WTC11 (cell line): Measurements from ENCODE around the gene FAM9A. TPM values are rescaled to one million over a fixed set of nuclear protein-coding genes. Genes with fewer than 3 reads are reported as not detected.

Experiments used
- ATAC-seq: fragments of 200-7000 bp; cut with Tn5 transposase; 2 replicates; pipeline ENCODE4 v1.10.0; 2021; ENCODE audit warnings: mild to moderate bottlenecking, moderate library complexity
- CTCF ChIA-PET: fragments of 300-600 bp; sonication (Branson Sonifier 250); formaldehyde crosslinking; loops from one replicate; lab custom pipeline; 2021; ENCODE audit warnings: antibody characterized with exemption; lab: Charles Lee
- POLR2A ChIA-PET: fragments of 350-600 bp; sonication (Branson Sonifier 250); formaldehyde crosslinking; loops from one replicate; lab custom pipeline; 2021; ENCODE audit warnings: antibody characterized with exemption; lab: Charles Lee
- DNase-seq: peaks from one replicate; pipeline ENCODE4 v3.0.0; 2021; ENCODE audit warnings: low spot score
- H3K27ac Mint-ChIP-seq: 2 replicates; pipeline ENCODE4 v1.8.0; 2021; ENCODE audit warnings: mixed read lengths
- H3K27me3 Mint-ChIP-seq: 2 replicates; pipeline ENCODE4 v1.8.0; 2021; ENCODE audit warnings: low read depth, mild to moderate bottlenecking, moderate library complexity, mixed read lengths
- H3K36me3 Mint-ChIP-seq: 2 replicates; pipeline ENCODE4 v1.8.0; 2021; ENCODE audit warnings: mixed read lengths
- H3K4me1 Mint-ChIP-seq: 2 replicates; pipeline ENCODE4 v1.8.0; 2022; ENCODE audit warnings: mixed read lengths
- H3K4me3 Mint-ChIP-seq: 2 replicates; pipeline ENCODE4 v1.8.0; 2021; ENCODE audit warnings: mild to moderate bottlenecking, moderate library complexity, mixed read lengths
- H3K9me3 Mint-ChIP-seq: 2 replicates; pipeline ENCODE4 v1.8.0; 2021; ENCODE audit warnings: mixed read lengths
- CBFB ChIP-seq: sonication (generic); formaldehyde crosslinking; IDR thresholded peaks from 2 replicates; pipeline ENCODE4 v1.8.1; 2022; ENCODE audit warnings: mild to moderate bottlenecking, low read depth, missing genetic modification reagents
- HMGA2 ChIP-seq: fragments of 250-450 bp; sonication (Bioruptor Pico); IDR thresholded peaks from 2 replicates; pipeline ENCODE4 v1.4.0; 2021; ENCODE audit warnings: mild to moderate bottlenecking, moderate library complexity
- JAZF1 ChIP-seq: fragments of 250-450 bp; sonication (Bioruptor Pico); IDR thresholded peaks from 2 replicates; pipeline ENCODE4 v1.9.0; 2021; ENCODE audit warnings: moderate library complexity, mild to moderate bottlenecking, inconsistent platforms
- JUN ChIP-seq: sonication (generic); formaldehyde crosslinking; IDR thresholded peaks from 2 replicates; pipeline ENCODE4 v1.8.0; 2023; ENCODE audit warnings: mild to moderate bottlenecking, missing genetic modification reagents
- TCF7 ChIP-seq: sonication (generic); formaldehyde crosslinking; IDR thresholded peaks from 2 replicates; pipeline ENCODE4 v1.8.0; 2022; ENCODE audit warnings: mild to moderate bottlenecking, low read depth, missing genetic modification reagents, moderate library complexity
- TEAD1 ChIP-seq: sonication (generic); formaldehyde crosslinking; IDR thresholded peaks from 2 replicates; pipeline ENCODE4 v1.8.0; 2022; ENCODE audit warnings: mild to moderate bottlenecking, missing genetic modification reagents
- ZBTB21 ChIP-seq: sonication (generic); formaldehyde crosslinking; IDR thresholded peaks from 2 replicates; pipeline ENCODE4 v1.8.1; 2023; ENCODE audit warnings: mild to moderate bottlenecking, missing genetic modification reagents, borderline replicate concordance
- ZNF263 ChIP-seq: sonication (generic); formaldehyde crosslinking; IDR thresholded peaks from 2 replicates; pipeline ENCODE4 v1.8.1; 2022; ENCODE audit warnings: low read depth, mild to moderate bottlenecking, moderate library complexity, missing genetic modification reagents
- ZNF317 ChIP-seq: sonication (generic); formaldehyde crosslinking; IDR thresholded peaks from 2 replicates; pipeline ENCODE4 v1.8.1; 2023; ENCODE audit warnings: low read depth, mild to moderate bottlenecking, moderate library complexity, missing genetic modification reagents, borderline replicate concordance
- ZNF396 ChIP-seq: fragments of 250-450 bp; sonication (Bioruptor Pico); IDR thresholded peaks from 2 replicates; pipeline ENCODE4 v1.8.0; 2021; ENCODE audit warnings: mild to moderate bottlenecking, moderate library complexity, borderline replicate concordance
- ZNF423 ChIP-seq: fragments of 250-450 bp; sonication (Bioruptor Pico); IDR thresholded peaks from 2 replicates; pipeline ENCODE4 v2.1.2; 2022; ENCODE audit warnings: mild to moderate bottlenecking, moderate library complexity
- total RNA-seq: library from RNA; stranded (reverse); gene quantifications from 3 replicates; pipeline ENCODE4 v1.2.3, GENCODE V29; 2021
- TF ChIP-seq, protein P1 (sequence below): sonication (generic); formaldehyde crosslinking; IDR thresholded peaks from 2 replicates; pipeline ENCODE4 v1.8.0; 2023; ENCODE audit warnings: mild to moderate bottlenecking, missing genetic modification reagents
- TF ChIP-seq, protein P2 (sequence below): sonication (generic); formaldehyde crosslinking; IDR thresholded peaks from 2 replicates; pipeline ENCODE4 v1.8.1; 2023; ENCODE audit warnings: mild to moderate bottlenecking, moderate library complexity, missing genetic modification reagents
- TF ChIP-seq, protein P3 (sequence below): fragments of 250-450 bp; sonication (Bioruptor Pico); IDR thresholded peaks from 2 replicates; pipeline ENCODE4 v1.9.0; 2021; ENCODE audit warnings: moderate library complexity, mild to moderate bottlenecking, inconsistent platforms, borderline replicate concordance
- TF ChIP-seq, protein P4 (sequence below): fragments of 250-450 bp; sonication (Bioruptor Pico); IDR thresholded peaks from 2 replicates; pipeline ENCODE4 v2.1.2; 2022; ENCODE audit warnings: mild to moderate bottlenecking, moderate library complexity
- TF ChIP-seq, protein P5 (sequence below): sonication (generic); formaldehyde crosslinking; IDR thresholded peaks from 2 replicates; pipeline ENCODE4 v1.8.0; 2022; ENCODE audit warnings: mild to moderate bottlenecking, missing genetic modification reagents

The FAM9A gene
- total RNA-seq, 1 experiment from 2014 or later, result not detected

DNA sequence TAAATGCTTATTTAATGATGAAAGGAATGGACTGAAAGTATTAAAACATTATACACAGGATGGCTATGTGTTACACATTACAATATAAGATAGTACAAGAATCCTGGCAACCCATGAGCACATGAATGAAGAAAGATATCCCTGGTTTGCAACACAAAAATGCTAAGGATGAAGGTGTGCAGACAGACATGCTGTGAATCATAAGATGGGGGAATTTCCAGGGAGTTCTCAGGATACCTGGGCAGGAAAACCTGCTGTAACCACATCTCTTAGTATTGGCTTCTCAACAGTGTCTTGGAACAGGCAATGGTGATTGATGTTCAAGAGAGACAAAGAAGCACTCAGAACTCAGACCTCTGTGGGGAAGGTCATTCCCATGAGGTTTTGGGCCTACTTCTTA, 45.4 kb downstream of the FAM9A start:
- ChIA-PET CTCF (interaction anchor here (0.7 to 1.5 kb wide), 6 partner anchors 18 to 367 kb away, joined by 3 to 7 read pairs (median 4); no protein-coding TSS in a partner anchor), POLR2A (no interaction called here)
- DNase-seq, result no peak
- Mint-ChIP-seq H3K4me3 (no peak overlapping the region), H3K9me3 (peaks cover 9% of the 10 kb centered on the region), H3K27ac (no peak overlapping the region), H3K27me3 (no peaks in the 10 kb centered on the region; the same call in 1 of the 2 replicates), H3K4me1 (peaks cover 10% of the 10 kb centered on the region), H3K36me3 (no peaks in the 10 kb centered on the region)
- TF ChIP-seq ZBTB21 (CRISPR knock-in tag) (no peak), TEAD1 (CRISPR knock-in tag) (no peak)
- TF ChIP-seq, protein P1, sequence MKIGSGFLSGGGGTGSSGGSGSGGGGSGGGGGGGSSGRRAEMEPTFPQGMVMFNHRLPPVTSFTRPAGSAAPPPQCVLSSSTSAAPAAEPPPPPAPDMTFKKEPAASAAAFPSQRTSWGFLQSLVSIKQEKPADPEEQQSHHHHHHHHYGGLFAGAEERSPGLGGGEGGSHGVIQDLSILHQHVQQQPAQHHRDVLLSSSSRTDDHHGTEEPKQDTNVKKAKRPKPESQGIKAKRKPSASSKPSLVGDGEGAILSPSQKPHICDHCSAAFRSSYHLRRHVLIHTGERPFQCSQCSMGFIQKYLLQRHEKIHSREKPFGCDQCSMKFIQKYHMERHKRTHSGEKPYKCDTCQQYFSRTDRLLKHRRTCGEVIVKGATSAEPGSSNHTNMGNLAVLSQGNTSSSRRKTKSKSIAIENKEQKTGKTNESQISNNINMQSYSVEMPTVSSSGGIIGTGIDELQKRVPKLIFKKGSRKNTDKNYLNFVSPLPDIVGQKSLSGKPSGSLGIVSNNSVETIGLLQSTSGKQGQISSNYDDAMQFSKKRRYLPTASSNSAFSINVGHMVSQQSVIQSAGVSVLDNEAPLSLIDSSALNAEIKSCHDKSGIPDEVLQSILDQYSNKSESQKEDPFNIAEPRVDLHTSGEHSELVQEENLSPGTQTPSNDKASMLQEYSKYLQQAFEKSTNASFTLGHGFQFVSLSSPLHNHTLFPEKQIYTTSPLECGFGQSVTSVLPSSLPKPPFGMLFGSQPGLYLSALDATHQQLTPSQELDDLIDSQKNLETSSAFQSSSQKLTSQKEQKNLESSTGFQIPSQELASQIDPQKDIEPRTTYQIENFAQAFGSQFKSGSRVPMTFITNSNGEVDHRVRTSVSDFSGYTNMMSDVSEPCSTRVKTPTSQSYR (CRISPR knock-in tag), result no peak
- no peak for ATAC-seq

DNA sequence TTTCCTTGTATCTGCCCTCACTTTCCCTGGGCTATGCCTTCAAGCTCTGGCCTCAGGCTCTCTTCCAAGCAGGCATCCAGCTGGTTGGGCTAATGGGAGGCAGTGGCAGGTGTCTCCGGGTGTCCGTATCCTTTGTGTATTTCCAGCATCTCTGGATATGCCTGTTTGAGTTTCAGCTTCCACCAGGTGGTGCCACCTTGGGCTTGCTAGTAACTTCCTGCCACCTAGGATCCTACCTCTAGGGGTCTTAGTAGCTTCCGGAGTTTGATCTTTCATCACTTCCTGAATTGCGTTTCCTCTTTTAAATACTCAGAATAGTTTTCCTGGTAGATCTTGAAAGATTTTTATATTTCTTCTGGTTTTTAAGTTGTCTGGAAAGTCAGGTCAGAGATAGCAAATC, 46.1 kb downstream of the FAM9A start:
- ChIA-PET CTCF (interaction anchor here (0.6 to 1.5 kb wide), 8 partner anchors 12 to 366 kb away, joined by 3 to 7 read pairs (median 4); no protein-coding TSS in a partner anchor), POLR2A (no interaction called here)
- Mint-ChIP-seq H3K4me1 (peaks cover 10% of the 10 kb centered on the region), H3K27ac (no peak overlapping the region), H3K4me3 (no peak overlapping the region), H3K27me3 (no peaks in the 10 kb centered on the region; the same call in 1 of the 2 replicates), H3K36me3 (no peaks in the 10 kb centered on the region), H3K9me3 (peaks cover 9% of the 10 kb centered on the region)
- TF ChIP-seq CBFB (CRISPR knock-in tag) (no peak), JAZF1 (CRISPR knock-in tag) (no peak), JUN (CRISPR knock-in tag) (no peak), TCF7 (CRISPR knock-in tag) (no peak), ZNF263 (CRISPR knock-in tag) (no peak), ZNF423 (CRISPR knock-in tag) (no peak), ZNF317 (CRISPR knock-in tag) (no peak), HMGA2 (CRISPR knock-in tag) (no peak), ZNF396 (CRISPR knock-in tag) (no peak)
- TF ChIP-seq, protein P2, sequence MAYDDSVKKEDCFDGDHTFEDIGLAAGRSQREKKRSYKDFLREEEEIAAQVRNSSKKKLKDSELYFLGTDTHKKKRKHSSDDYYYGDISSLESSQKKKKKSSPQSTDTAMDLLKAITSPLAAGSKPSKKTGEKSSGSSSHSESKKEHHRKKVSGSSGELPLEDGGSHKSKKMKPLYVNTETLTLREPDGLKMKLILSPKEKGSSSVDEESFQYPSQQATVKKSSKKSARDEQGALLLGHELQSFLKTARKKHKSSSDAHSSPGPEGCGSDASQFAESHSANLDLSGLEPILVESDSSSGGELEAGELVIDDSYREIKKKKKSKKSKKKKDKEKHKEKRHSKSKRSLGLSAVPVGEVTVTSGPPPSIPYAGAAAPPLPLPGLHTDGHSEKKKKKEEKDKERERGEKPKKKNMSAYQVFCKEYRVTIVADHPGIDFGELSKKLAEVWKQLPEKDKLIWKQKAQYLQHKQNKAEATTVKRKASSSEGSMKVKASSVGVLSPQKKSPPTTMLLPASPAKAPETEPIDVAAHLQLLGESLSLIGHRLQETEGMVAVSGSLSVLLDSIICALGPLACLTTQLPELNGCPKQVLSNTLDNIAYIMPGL (CRISPR knock-in tag), result no peak
- TF ChIP-seq, protein P3, sequence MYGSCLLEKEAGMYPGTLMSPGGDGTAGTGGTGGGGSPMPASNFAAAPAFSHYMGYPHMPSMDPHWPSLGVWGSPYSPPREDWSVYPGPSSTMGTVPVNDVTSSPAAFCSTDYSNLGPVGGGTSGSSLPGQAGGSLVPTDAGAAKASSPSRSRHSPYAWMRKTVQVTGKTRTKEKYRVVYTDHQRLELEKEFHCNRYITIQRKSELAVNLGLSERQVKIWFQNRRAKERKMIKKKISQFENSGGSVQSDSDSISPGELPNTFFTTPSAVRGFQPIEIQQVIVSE (CRISPR knock-in tag), result no peak
- TF ChIP-seq, protein P4, sequence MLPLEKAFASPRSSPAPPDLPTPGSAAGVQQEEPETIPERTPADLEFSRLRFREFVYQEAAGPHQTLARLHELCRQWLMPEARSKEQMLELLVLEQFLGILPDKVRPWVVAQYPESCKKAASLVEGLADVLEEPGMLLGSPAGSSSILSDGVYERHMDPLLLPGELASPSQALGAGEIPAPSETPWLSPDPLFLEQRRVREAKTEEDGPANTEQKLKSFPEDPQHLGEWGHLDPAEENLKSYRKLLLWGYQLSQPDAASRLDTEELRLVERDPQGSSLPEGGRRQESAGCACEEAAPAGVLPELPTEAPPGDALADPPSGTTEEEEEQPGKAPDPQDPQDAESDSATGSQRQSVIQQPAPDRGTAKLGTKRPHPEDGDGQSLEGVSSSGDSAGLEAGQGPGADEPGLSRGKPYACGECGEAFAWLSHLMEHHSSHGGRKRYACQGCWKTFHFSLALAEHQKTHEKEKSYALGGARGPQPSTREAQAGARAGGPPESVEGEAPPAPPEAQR (CRISPR knock-in tag), result no peak
- TF ChIP-seq, protein P5, sequence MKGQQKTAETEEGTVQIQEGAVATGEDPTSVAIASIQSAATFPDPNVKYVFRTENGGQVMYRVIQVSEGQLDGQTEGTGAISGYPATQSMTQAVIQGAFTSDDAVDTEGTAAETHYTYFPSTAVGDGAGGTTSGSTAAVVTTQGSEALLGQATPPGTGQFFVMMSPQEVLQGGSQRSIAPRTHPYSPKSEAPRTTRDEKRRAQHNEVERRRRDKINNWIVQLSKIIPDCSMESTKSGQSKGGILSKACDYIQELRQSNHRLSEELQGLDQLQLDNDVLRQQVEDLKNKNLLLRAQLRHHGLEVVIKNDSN (CRISPR knock-in tag), result no peak
- peak; percentile 83 for ATAC-seq
- DNase-seq, result peak; percentile 43
